ENCODE data around the gene MIF.
A peak's percentile ranks its signal among the peaks of the same experiment; 100 is the strongest.
"Not testable (repeated sequence)": the region's sequence is repeated elsewhere in the genome, so short reads cannot be mapped to it uniquely, and the experiment has no call there.

Gene MIF

GRCh38 chr22:23901600-23901999 is 7.4 kb downstream of the MIF start:
- no peak for DNase-seq (ENCODE audit: low read depth, low spot score)

GRCh38 chr22:23903328-23903971 is 9.3 kb downstream of the MIF start:
- DNase-seq (ENCODE audit: low read depth, low spot score), result no peak

GRCh38 chr22:23904573-23905254 is 10.5 kb downstream of the MIF start:
- DNase-seq (ENCODE audit: low read depth, low spot score), result no peak

GRCh38 chr22:23906641-23907040 is 12.5 kb downstream of the MIF start:
- DNase-seq (ENCODE audit: low read depth, low spot score), result no peak

GRCh38 chr22:23907423-23907822 is 13.2 kb downstream of the MIF start:
- DNase-seq (ENCODE audit: low read depth, low spot score), result not testable (repeated sequence)

GRCh38 chr22:23908587-23909205 is 14.5 kb downstream of the MIF start:
- DNase-seq (ENCODE audit: low read depth, low spot score), result no peak

- DNase-seq (ENCODE audit: low read depth, low spot score), result no peak
These were observed 15.2 kb downstream of the MIF start for GRCh38 chr22:23909296-23909898.

- no peak for DNase-seq (ENCODE audit: low read depth, low spot score)
These were observed 16.5 kb downstream of the MIF start for GRCh38 chr22:23910496-23911190.

GRCh38 chr22:23911318-23911980 is 17.3 kb downstream of the MIF start:
- DNase-seq (ENCODE audit: low read depth, low spot score), result no peak

GRCh38 chr22:23912293-23912903 is 18.2 kb downstream of the MIF start:
- no peak for DNase-seq (ENCODE audit: low read depth, low spot score)

- no peak for DNase-seq (ENCODE audit: low read depth, low spot score)
These were observed 19.1 kb downstream of the MIF start for GRCh38 chr22:23913306-23913660.

GRCh38 chr22:23913661-23914353 is 19.6 kb downstream of the MIF start:
- DNase-seq (ENCODE audit: low read depth, low spot score), result peak; percentile 93

- no peak for DNase-seq (ENCODE audit: low read depth, low spot score)
These were observed 21.1 kb downstream of the MIF start for GRCh38 chr22:23915290-23915689.

GRCh38 chr22:23920267-23920611 is 26.1 kb downstream of the MIF start:
- not testable (repeated sequence) for DNase-seq (ENCODE audit: low read depth, low spot score)

GRCh38 chr22:23921586-23922201 is 27.5 kb downstream of the MIF start:
- DNase-seq (ENCODE audit: low read depth, low spot score), result not testable (repeated sequence)

- no peak for DNase-seq (ENCODE audit: low read depth, low spot score)
These were observed 28.7 kb downstream of the MIF start for GRCh38 chr22:23922921-23923320.

GRCh38 chr22:23925020-23925606 is 30.9 kb downstream of the MIF start:
- no peak for DNase-seq (ENCODE audit: low read depth, low spot score)

- no peak for DNase-seq (ENCODE audit: low read depth, low spot score)
These were observed 32.4 kb downstream of the MIF start for GRCh38 chr22:23926561-23926960.

- DNase-seq (ENCODE audit: low read depth, low spot score), result no peak
These were observed 44.3 kb downstream of the MIF start for GRCh38 chr22:23938328-23939016.
